GM12874 (cell line): ENCODE measurements around the gene MTHFD1L.

Source experiments
- CTCF ChIP-seq: IDR thresholded peaks from 2 replicates; pipeline ENCODE4 v1.5.1; 2011; ENCODE audit warnings: low read depth, mild to moderate bottlenecking, control low read depth, low read length, moderate library complexity; ENCODE audit not compliant: insufficient read depth

Gene MTHFD1L

GRCh38 chr6:150876598-150876997 lies 11.1 kb downstream of the MTHFD1L start:
- TF ChIP-seq CTCF = no peak

GRCh38 chr6:150877928-150878327 lies 12.4 kb downstream of the MTHFD1L start:
- no peak for TF ChIP-seq CTCF

- TF ChIP-seq CTCF = no peak
Observed at GRCh38 chr6:150878347-150879213, 13.1 kb downstream of the MTHFD1L start.

- no peak for TF ChIP-seq CTCF
Observed at GRCh38 chr6:150880336-150880735, 14.8 kb downstream of the MTHFD1L start.

GRCh38 chr6:150881911-150882481 lies 16.5 kb downstream of the MTHFD1L start:
- no peak for TF ChIP-seq CTCF

GRCh38 chr6:150883521-150883920 lies 18.0 kb downstream of the MTHFD1L start:
- TF ChIP-seq CTCF = no peak

GRCh38 chr6:150886155-150886554 lies 20.7 kb downstream of the MTHFD1L start:
- TF ChIP-seq CTCF = no peak
